ENCODE results near the gene PACRG. TPM values are rescaled to one million over a fixed set of nuclear protein-coding genes. Genes with fewer than 3 reads are reported as not detected.

PACRG gene
- total RNA-seq, 6 donors from 2014 or later = 0.52 to 15.3 (median 3.1) TPM

GRCh38 chr6:163063561-163063960 is 335.8 kb downstream of the PACRG start:
- H3K9me3 ChIP-seq = no peaks in the 10 kb centered on the region
- no peak for TF ChIP-seq POLR2AphosphoS5 (IDR thresholded peaks at IDR 0.05)
- TF ChIP-seq POLR2A (IDR thresholded peaks at IDR 0.05) = no peak
- no peak for TF ChIP-seq EP300 (IDR thresholded peaks at IDR 0.05)
- TF ChIP-seq CTCF (IDR thresholded peaks at IDR 0.05) = no peak
- 78 to 84% methylated on average over 6 of the region's 6 CpGs for WGBS, 2 donors
- H3K27me3 ChIP-seq = no peaks in the 10 kb centered on the region
- H3K4me3 ChIP-seq = no peak overlapping the region
- no peaks in the 10 kb centered on the region for H3K4me1 ChIP-seq
- ATAC-seq (ENCODE audit: low FRiP score in 2 of 2) (no peak), DNase-seq (no peak)
- no peak overlapping the region for H3K27ac ChIP-seq
- H3K36me3 ChIP-seq = no peaks in the 10 kb centered on the region

- Histone ChIP-seq H3K27me3 (no peaks in the 10 kb centered on the region), H3K36me3 (no peaks in the 10 kb centered on the region), H3K9me3 (no peaks in the 10 kb centered on the region), H3K4me1 (no peaks in the 10 kb centered on the region), H3K4me3 (no peak overlapping the region), H3K27ac (no peak overlapping the region)
- DNase-seq = no peak
- WGBS, 2 donors = 91 to 96% methylated on average over 5 of the region's 5 CpGs
- ATAC-seq (ENCODE audit: low FRiP score in 2 of 2) = no peak
- TF ChIP-seq EP300 (IDR thresholded peaks at IDR 0.05) (no peak), CTCF (IDR thresholded peaks at IDR 0.05) (no peak), POLR2A (IDR thresholded peaks at IDR 0.05) (no peak), POLR2AphosphoS5 (IDR thresholded peaks at IDR 0.05) (no peak)
Observed at GRCh38 chr6:163064397-163064796, 336.6 kb downstream of the PACRG start.

- no peaks in the 10 kb centered on the region for H3K4me1 ChIP-seq
- no peaks in the 10 kb centered on the region for H3K36me3 ChIP-seq
- no peaks in the 10 kb centered on the region for H3K27me3 ChIP-seq
- no peak overlapping the region for H3K27ac ChIP-seq
- DNase-seq = no peak
- WGBS, 2 donors = 84 to 87% methylated on average over 3 of the region's 3 CpGs
- H3K9me3 ChIP-seq = no peaks in the 10 kb centered on the region
- TF ChIP-seq POLR2AphosphoS5 (IDR thresholded peaks at IDR 0.05) (no peak), CTCF (IDR thresholded peaks at IDR 0.05) (no peak), POLR2A (IDR thresholded peaks at IDR 0.05) (no peak), EP300 (IDR thresholded peaks at IDR 0.05) (no peak)
- no peak overlapping the region for H3K4me3 ChIP-seq
- no peak for ATAC-seq (ENCODE audit: low FRiP score in 2 of 2)
Observed at GRCh38 chr6:163066200-163066599, 338.4 kb downstream of the PACRG start.

GRCh38 chr6:163077134-163077533 is 349.4 kb downstream of the PACRG start:
- Histone ChIP-seq H3K36me3 (no peaks in the 10 kb centered on the region), H3K4me3 (no peak overlapping the region), H3K27ac (no peak overlapping the region), H3K4me1 (no peaks in the 10 kb centered on the region), H3K9me3 (no peaks in the 10 kb centered on the region), H3K27me3 (no peaks in the 10 kb centered on the region)
- 80 to 87% methylated on average over 8 of the region's 8 CpGs for WGBS, 2 donors
- no peak for DNase-seq
- TF ChIP-seq EP300 (IDR thresholded peaks at IDR 0.05) (no peak), POLR2AphosphoS5 (IDR thresholded peaks at IDR 0.05) (no peak), CTCF (IDR thresholded peaks at IDR 0.05) (no peak), POLR2A (IDR thresholded peaks at IDR 0.05) (no peak)
- no peak for ATAC-seq (ENCODE audit: low FRiP score in 2 of 2)

- Histone ChIP-seq H3K27ac (no peak overlapping the region), H3K27me3 (no peaks in the 10 kb centered on the region), H3K36me3 (no peaks in the 10 kb centered on the region), H3K4me1 (no peaks in the 10 kb centered on the region), H3K9me3 (no peaks in the 10 kb centered on the region), H3K4me3 (no peak overlapping the region)
- DNase-seq (no peak), ATAC-seq (ENCODE audit: low FRiP score in 2 of 2) (no peak)
- TF ChIP-seq CTCF (IDR thresholded peaks at IDR 0.05) (no peak), EP300 (IDR thresholded peaks at IDR 0.05) (no peak), POLR2A (IDR thresholded peaks at IDR 0.05) (no peak), POLR2AphosphoS5 (IDR thresholded peaks at IDR 0.05) (no peak)
- 93 to 100% methylated on average over 5 to 7 of the region's 7 CpGs for WGBS, 2 donors
Observed at GRCh38 chr6:163078712-163079111, 350.9 kb downstream of the PACRG start.

Data from upper lobe of left lung (tissue), 6 donors.